Retina (tissue), 1 donor: Measurements from ENCODE around the gene GLS2.

Experiments
- DNase-seq: peaks from one replicate; pipeline ENCODE4 v3.0.0-alpha.2; 2016

The GLS2 gene

GRCh38 chr12:56437430-56438176, 50.4 kb downstream of the GLS2 start:
- no peak for DNase-seq

GRCh38 chr12:56434828-56435227, 53.1 kb downstream of the GLS2 start:
- DNase-seq: no peak

GRCh38 chr12:56431850-56432249, 56.1 kb downstream of the GLS2 start:
- no peak for DNase-seq

GRCh38 chr12:56431288-56431687, 56.7 kb downstream of the GLS2 start:
- DNase-seq: no peak

GRCh38 chr12:56425940-56426438, 62.0 kb downstream of the GLS2 start:
- DNase-seq: no peak

- no peak for DNase-seq
Observed at GRCh38 chr12:56425193-56425592, 62.8 kb downstream of the GLS2 start.
